Stimulated activated CD8-positive, alpha-beta memory T cell treated with anti-CD3 and anti-CD28 coated beads, Interleukin-15, amount 100 ng/mL, for 48 hours (primary cell): ENCODE results near the gene CIB1.

Source experiments
- DNase-seq, 2 donors: peaks; one replicate each; pipeline ENCODE4 v3.0.0-alpha.2; 2020; ENCODE audit warnings: low read depth in 2 of 2

Gene CIB1

GRCh38 chr15:90214553-90215196 lies 19.1 kb downstream of the CIB1 start:
- DNase-seq: no peak

GRCh38 chr15:90213818-90214204 lies 19.9 kb downstream of the CIB1 start:
- no peak for DNase-seq

- DNase-seq: no peak
These were observed 20.5 kb downstream of the CIB1 start for GRCh38 chr15:90213122-90213817.

GRCh38 chr15:90212221-90213098 lies 21.3 kb downstream of the CIB1 start:
- DNase-seq: no peak

GRCh38 chr15:90211440-90212143 lies 22.1 kb downstream of the CIB1 start:
- no peak for DNase-seq

GRCh38 chr15:90211009-90211408 lies 22.7 kb downstream of the CIB1 start:
- no peak for DNase-seq

- DNase-seq: no peak
These were observed 23.1 kb downstream of the CIB1 start for GRCh38 chr15:90210593-90210992.

GRCh38 chr15:90209591-90209990 lies 24.1 kb downstream of the CIB1 start:
- DNase-seq: no peak

GRCh38 chr15:90208356-90208755 lies 25.4 kb downstream of the CIB1 start:
- DNase-seq: no peak

GRCh38 chr15:90207252-90207651 lies 26.5 kb downstream of the CIB1 start:
- no peak for DNase-seq

GRCh38 chr15:90205886-90206285 lies 27.9 kb downstream of the CIB1 start:
- no peak for DNase-seq

- DNase-seq: no peak
These were observed 28.5 kb downstream of the CIB1 start for GRCh38 chr15:90205050-90205848.

GRCh38 chr15:90203922-90204321 lies 29.8 kb downstream of the CIB1 start:
- no peak for DNase-seq

- no peak for DNase-seq
These were observed 30.3 kb downstream of the CIB1 start for GRCh38 chr15:90203473-90203872.

- no peak for DNase-seq
These were observed 30.8 kb downstream of the CIB1 start for GRCh38 chr15:90202929-90203328.

- no peak for DNase-seq
These were observed 31.8 kb downstream of the CIB1 start for GRCh38 chr15:90201944-90202375.

GRCh38 chr15:90201130-90201943 lies 32.4 kb downstream of the CIB1 start, which contains the start of gene SEMA4B:
SEMA4B (plus strand) TSS chr15:90201330; CDS start chr15:90201579, 249 bp downstream.
- peak; percentile 54 to 56 for DNase-seq

- DNase-seq: no peak
These were observed 33.1 kb downstream of the CIB1 start for GRCh38 chr15:90200534-90201129.

- DNase-seq: no peak
These were observed 39.1 kb downstream of the CIB1 start for GRCh38 chr15:90194655-90195054.
